Duodenal mucosa (tissue), 2 donors: Measurements from ENCODE around the gene TRABD2A.

Source experiments
- H3K27ac ChIP-seq: one replicate; pipeline ENCODE4 v1.7.0; 2013; ENCODE audit warnings: low read depth, low read length
- H3K27me3 ChIP-seq, 2 donors: one replicate each; pipeline ENCODE4 v1.7.0; 2013; ENCODE audit warnings: low read length in 2 of 2, control low read depth in 1 of 2; ENCODE audit not compliant: insufficient read depth in 2 of 2, control insufficient read depth in 1 of 2
- H3K36me3 ChIP-seq, 2 donors: one replicate each; pipeline ENCODE4 v1.7.0; 2013; ENCODE audit warnings: low read length in 2 of 2, control low read depth in 1 of 2; ENCODE audit not compliant: insufficient read depth in 2 of 2, control insufficient read depth in 1 of 2
- H3K4me1 ChIP-seq, 2 donors: one replicate each; pipeline ENCODE4 v1.7.0; 2013; ENCODE audit warnings: low read length in 2 of 2, control low read depth in 1 of 2; ENCODE audit not compliant: insufficient read depth in 2 of 2, control insufficient read depth in 1 of 2
- H3K4me3 ChIP-seq, 2 donors: one replicate each; pipeline ENCODE4 v1.7.0; 2013; ENCODE audit warnings: low read length in 2 of 2, low read depth in 1 of 2
- H3K9ac ChIP-seq, 2 donors: one replicate each; pipeline ENCODE4 v1.7.0; 2013; ENCODE audit warnings: low read length in 2 of 2, low read depth in 1 of 2
- H3K9me3 ChIP-seq, 2 donors: one replicate each; pipeline ENCODE4 v1.7.0; 2013; ENCODE audit warnings: low read length in 2 of 2, control low read depth in 1 of 2; ENCODE audit not compliant: control insufficient read depth in 1 of 2

The TRABD2A gene

DNA sequence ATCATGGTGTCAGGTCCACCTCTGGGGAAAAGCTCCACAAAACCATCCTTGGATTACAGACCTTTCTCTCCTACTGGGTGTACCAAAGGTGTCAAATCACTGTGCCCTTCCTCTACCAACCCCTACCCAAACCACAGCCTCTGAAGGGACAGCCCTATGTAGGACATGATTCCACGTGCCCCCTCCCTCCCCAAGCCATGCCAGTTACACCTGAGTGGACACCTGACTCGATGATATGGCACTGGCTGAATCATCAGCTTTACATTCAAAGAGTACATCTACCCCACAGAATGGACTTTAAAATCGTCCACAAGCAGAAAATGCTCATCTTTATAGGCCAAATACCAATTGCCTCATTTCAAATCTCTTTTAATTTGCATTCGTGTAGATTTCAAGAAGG, 26.0 kb downstream of the TRABD2A start:
- no peak overlapping the region for H3K27ac ChIP-seq
- H3K4me1 ChIP-seq, result no peaks in the 10 kb centered on the region
- H3K27me3 ChIP-seq, result no peaks in the 10 kb centered on the region
- no peak overlapping the region for H3K4me3 ChIP-seq
- H3K9me3 ChIP-seq, result peaks cover 0 to 11% of the 10 kb centered on the region in 2 donors
- no peaks in the 10 kb centered on the region for H3K36me3 ChIP-seq
- H3K9ac ChIP-seq, result no peak overlapping the region

DNA sequence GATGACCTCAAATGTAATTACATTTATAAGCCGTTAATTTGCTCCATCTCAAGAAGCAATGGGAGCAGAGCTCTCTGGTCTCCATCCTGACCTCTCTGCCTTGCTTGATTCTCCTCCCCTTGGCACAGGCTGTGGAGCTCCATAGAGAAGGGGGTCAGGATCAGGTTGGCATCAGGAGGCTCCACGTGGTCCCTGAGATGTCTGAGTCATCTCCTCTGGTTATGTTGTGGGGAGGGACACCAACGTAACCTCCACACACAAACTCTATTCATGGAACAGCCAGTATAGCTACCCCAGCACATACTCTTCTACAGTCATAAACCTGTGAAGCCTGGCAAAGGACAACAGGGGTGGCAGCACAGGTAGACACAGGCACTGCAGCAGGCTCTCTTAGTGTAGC, 29.0 kb downstream of the TRABD2A start:
- Histone ChIP-seq H3K27ac (no peak overlapping the region), H3K27me3 (no peaks in the 10 kb centered on the region), H3K36me3 (no peaks in the 10 kb centered on the region), H3K9me3 (peaks cover 0 to 11% of the 10 kb centered on the region in 2 donors), H3K9ac (no peak overlapping the region), H3K4me1 (peaks cover 4 to 9% of the 10 kb centered on the region in 2 donors), H3K4me3 (no peak overlapping the region)

GRCh38 chr2:84850471-84850870, 30.4 kb downstream of the TRABD2A start:
- Histone ChIP-seq H3K9me3 (peaks cover 0 to 11% of the 10 kb centered on the region in 2 donors), H3K4me1 (peaks cover 14 to 17% of the 10 kb centered on the region in 2 donors), H3K9ac (no peak overlapping the region), H3K27ac (no peak overlapping the region), H3K4me3 (no peak overlapping the region), H3K36me3 (no peaks in the 10 kb centered on the region), H3K27me3 (no peaks in the 10 kb centered on the region)

DNA sequence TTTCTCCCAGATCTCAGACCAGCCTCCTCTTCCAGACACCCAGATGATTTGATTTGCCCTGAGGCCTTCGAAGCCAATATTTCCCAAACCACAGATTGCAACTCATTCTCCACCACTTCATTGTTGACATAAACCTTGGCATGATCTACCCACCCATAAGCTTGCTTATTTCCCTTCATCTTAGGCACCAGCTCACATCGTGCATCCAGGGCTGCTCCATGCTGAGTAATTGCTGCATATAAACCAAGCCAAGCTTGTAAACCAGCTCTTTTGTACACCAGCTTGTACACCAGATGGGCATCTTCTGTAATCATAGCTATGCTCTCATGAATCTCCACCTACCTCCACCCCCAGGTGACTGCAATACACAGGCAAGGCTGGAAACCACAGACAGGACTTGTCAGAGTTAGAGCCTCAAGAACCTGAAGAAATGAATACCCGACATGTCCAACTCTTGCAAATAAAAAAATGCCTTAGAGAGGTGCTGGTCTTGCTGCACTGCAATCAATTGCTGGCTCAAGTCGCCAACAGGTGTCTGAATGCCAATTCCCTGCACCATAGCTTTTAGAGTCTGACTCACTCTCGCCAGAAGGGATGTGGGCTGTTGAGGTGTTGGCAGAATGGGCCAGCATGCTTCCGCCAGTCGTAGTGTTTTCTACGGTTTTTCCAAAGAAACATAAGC, 31.5 kb downstream of the TRABD2A start:
- H3K36me3 ChIP-seq, result no peaks in the 10 kb centered on the region
- peaks cover 17% of the 10 kb centered on the region in 2 donors for H3K4me1 ChIP-seq
- no peaks in the 10 kb centered on the region for H3K27me3 ChIP-seq
- H3K4me3 ChIP-seq, result no peak overlapping the region
- peaks cover 0 to 11% of the 10 kb centered on the region in 2 donors for H3K9me3 ChIP-seq
- H3K27ac ChIP-seq, result no peak overlapping the region
- no peak overlapping the region for H3K9ac ChIP-seq

DNA sequence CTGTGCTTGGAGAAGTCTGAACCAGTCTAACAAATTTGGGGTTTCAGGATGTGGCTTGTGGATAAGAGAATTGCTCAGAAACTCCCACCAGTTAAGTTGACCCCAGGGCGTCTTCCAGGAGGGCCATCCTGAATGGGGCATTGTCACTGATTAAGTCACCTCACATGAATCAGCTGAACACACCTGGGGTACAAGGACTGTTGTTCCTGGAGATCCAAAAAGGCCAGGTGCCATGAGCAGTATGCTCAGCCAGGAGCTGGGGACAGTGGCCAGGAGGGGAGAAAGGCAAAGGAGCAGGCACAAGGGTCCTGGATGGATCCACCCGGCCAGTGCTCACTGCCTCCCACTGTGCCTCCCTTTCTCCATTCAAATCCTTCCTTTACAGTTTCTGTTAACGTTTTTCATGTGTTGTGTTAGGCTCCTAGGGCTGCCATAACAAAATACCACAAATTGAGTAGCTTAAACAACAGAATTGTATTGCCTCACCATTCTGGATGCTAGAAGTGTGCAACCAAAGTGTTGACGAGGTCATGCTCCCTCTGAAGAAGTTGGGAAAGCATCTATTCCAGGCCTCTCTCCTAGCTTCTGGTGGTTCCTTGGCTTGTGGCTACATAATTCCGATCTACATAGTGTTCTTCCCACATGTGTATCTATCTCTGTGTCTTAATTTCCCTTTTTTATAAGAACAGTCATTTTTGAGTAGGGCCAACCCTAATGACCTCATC, 33.4 kb downstream of the TRABD2A start:
- H3K4me3 ChIP-seq, result no peak overlapping the region
- no peaks in the 10 kb centered on the region for H3K36me3 ChIP-seq
- H3K4me1 ChIP-seq, result peaks cover 17% of the 10 kb centered on the region in 2 donors
- H3K9me3 ChIP-seq, result peaks cover 0 to under 1% of the 10 kb centered on the region in 2 donors
- no peak overlapping the region for H3K27ac ChIP-seq
- no peak overlapping the region for H3K9ac ChIP-seq
- H3K27me3 ChIP-seq, result no peaks in the 10 kb centered on the region

GRCh38 chr2:84846741-84847142, 34.1 kb downstream of the TRABD2A start:
- no peak overlapping the region for H3K9ac ChIP-seq
- H3K4me3 ChIP-seq, result no peak overlapping the region
- no peaks in the 10 kb centered on the region for H3K27me3 ChIP-seq
- no peaks in the 10 kb centered on the region for H3K36me3 ChIP-seq
- peaks cover 17% of the 10 kb centered on the region in 2 donors for H3K4me1 ChIP-seq
- no peaks in the 10 kb centered on the region for H3K9me3 ChIP-seq
- H3K27ac ChIP-seq, result no peak overlapping the region

- no peak overlapping the region for H3K27ac ChIP-seq
These were observed 34.7 kb downstream of the TRABD2A start for GRCh38 chr2:84846041-84846663.

GRCh38 chr2:84844141-84844540, 36.7 kb downstream of the TRABD2A start:
- H3K4me1 ChIP-seq, result peaks cover 17% of the 10 kb centered on the region in 2 donors
- no peak overlapping the region for H3K4me3 ChIP-seq
- H3K9ac ChIP-seq, result no peak overlapping the region
- no peaks in the 10 kb centered on the region for H3K27me3 ChIP-seq
- H3K36me3 ChIP-seq, result no peaks in the 10 kb centered on the region
- H3K9me3 ChIP-seq, result no peaks in the 10 kb centered on the region
- H3K27ac ChIP-seq, result no peak overlapping the region

More at GRCh38 chr2:84846041-84846663, 34.7 kb downstream of the TRABD2A start:
- Histone ChIP-seq H3K4me3 (no peak overlapping the region), H3K36me3 (no peaks in the 10 kb centered on the region), H3K9me3 (no peaks in the 10 kb centered on the region), H3K9ac (no peak overlapping the region), H3K4me1 (peaks cover 17% of the 10 kb centered on the region in 2 donors), H3K27me3 (no peaks in the 10 kb centered on the region)

DNA sequence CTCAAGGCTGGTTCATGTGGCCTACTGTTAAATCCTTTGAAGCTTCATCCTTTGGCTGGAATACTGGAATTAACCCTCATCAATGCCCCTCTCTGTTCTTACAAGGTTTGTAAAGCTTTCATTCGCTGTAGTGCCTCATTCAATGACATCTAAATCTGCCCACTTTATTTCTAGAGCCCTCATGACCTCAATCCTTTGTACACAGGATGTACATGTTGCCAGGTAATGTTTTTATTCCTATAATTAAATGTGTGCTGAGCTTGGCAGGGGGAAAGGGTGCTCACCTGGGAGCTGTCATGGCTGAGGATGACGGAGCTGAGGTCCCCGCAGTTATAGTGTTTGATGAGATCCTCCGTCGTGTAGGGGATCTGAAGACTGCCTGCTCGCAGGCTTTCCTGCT, 39.3 kb downstream of the TRABD2A start:
- Histone ChIP-seq H3K27ac (no peak overlapping the region), H3K36me3 (peaks cover 4 to 12% of the 10 kb centered on the region in 2 donors), H3K4me1 (peaks cover 5 to 10% of the 10 kb centered on the region in 2 donors), H3K9me3 (peaks cover 0 to 10% of the 10 kb centered on the region in 2 donors), H3K4me3 (no peak overlapping the region), H3K9ac (no peak overlapping the region), H3K27me3 (no peaks in the 10 kb centered on the region)

DNA sequence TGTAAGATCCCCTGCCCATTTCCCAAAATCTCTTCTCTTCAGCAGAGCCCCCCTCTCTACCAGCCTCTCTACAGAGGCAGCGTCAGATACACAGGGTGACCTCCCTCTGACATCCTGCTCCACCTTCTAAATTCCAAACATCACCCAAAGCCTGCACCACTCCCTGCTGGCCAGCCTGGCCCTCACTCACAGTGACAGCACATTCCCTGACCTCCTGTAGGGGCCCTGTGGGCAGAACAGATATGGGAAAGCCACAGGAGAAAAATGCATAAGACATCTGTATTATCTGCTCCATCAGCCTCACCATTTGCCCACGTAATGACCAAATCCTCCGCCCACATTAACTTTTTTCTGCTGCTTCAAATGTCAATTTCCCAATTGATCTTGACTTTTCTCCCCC, 40.6 kb downstream of the TRABD2A start:
- Histone ChIP-seq H3K9me3 (peaks cover 0 to 18% of the 10 kb centered on the region in 2 donors), H3K27me3 (no peaks in the 10 kb centered on the region), H3K27ac (no peak overlapping the region), H3K4me3 (no peak overlapping the region), H3K9ac (no peak overlapping the region), H3K4me1 (peaks cover 0 to 1% of the 10 kb centered on the region in 2 donors), H3K36me3 (peaks cover 4 to 12% of the 10 kb centered on the region in 2 donors)
